DOHH2 (cell line): ENCODE data around the gene TACR2.

Experiments
- H3F3A ChIP-seq: fragments of 200-600 bp; sonication (generic), shearing (Covaris generic); 2 replicates; pipeline ENCODE4 v1.6.0; 2016; ENCODE audit warnings: antibody characterized with exemption, mild to moderate bottlenecking; ENCODE audit not compliant: control insufficient read depth, insufficient read depth
- H3K27ac ChIP-seq: fragments of 200-600 bp; sonication (generic); 2 replicates; pipeline ENCODE4 v1.5.1; 2014; ENCODE audit warnings: low read depth, mild to moderate bottlenecking, low read length, moderate library complexity
- H3K27me3 ChIP-seq: fragments of 200-600 bp; sonication (generic); 2 replicates; pipeline ENCODE4 v1.6.1; 2014; ENCODE audit warnings: mild to moderate bottlenecking, low read length, mixed read lengths; ENCODE audit not compliant: control insufficient read depth
- H3K36me3 ChIP-seq: fragments of 200-600 bp; sonication (generic); 2 replicates; pipeline ENCODE4 v1.6.1; 2014; ENCODE audit warnings: mild to moderate bottlenecking, low read length, moderate library complexity, mixed read lengths; ENCODE audit not compliant: control insufficient read depth
- H3K4me1 ChIP-seq: fragments of 200-600 bp; sonication (generic); 2 replicates; pipeline ENCODE4 v1.6.1; 2014; ENCODE audit warnings: mild to moderate bottlenecking, low read length, mixed read lengths; ENCODE audit not compliant: control insufficient read depth
- H3K4me2 ChIP-seq: fragments of 200-600 bp; sonication (generic); 2 replicates; pipeline ENCODE4 v1.6.0; 2014; ENCODE audit warnings: mild to moderate bottlenecking, low read length, moderate library complexity
- H3K4me3 ChIP-seq: fragments of 200-600 bp; sonication (generic); 2 replicates; pipeline ENCODE4 v1.5.1; 2014; ENCODE audit warnings: mild to moderate bottlenecking, low read length, mixed read lengths
- H3K79me2 ChIP-seq: fragments of 200-600 bp; sonication (generic); 2 replicates; pipeline ENCODE4 v1.6.1; 2014; ENCODE audit warnings: mild to moderate bottlenecking, low read length, mixed read lengths; ENCODE audit not compliant: control insufficient read depth
- H3K9me2 ChIP-seq: fragments of 200-600 bp; sonication (generic); replicated peaks from 2 replicates; pipeline ENCODE4 v1.6.1; 2014; ENCODE audit warnings: mild to moderate bottlenecking, low read length, mixed read lengths; ENCODE audit not compliant: control insufficient read depth
- H3K9me3 ChIP-seq: fragments of 200-600 bp; sonication (generic); 2 replicates; pipeline ENCODE4 v1.6.1; 2014; ENCODE audit warnings: antibody characterized with exemption, low read length, mixed read lengths; ENCODE audit not compliant: control insufficient read depth, insufficient read depth
- H4K20me1 ChIP-seq: fragments of 200-600 bp; sonication (generic); 2 replicates; pipeline ENCODE4 v1.6.0; 2014; ENCODE audit warnings: low read depth, mild to moderate bottlenecking, antibody characterized with exemption, low read length, moderate library complexity; ENCODE audit not compliant: control insufficient read depth, insufficient read depth
- EZH2phosphoT487 ChIP-seq: fragments of 200-600 bp; sonication (generic); IDR thresholded peaks from 2 replicates; pipeline ENCODE4 v1.6.1; 2017; ENCODE audit warnings: borderline replicate concordance, mild to moderate bottlenecking, antibody characterized with exemption, low read length, moderate library complexity, mixed read lengths
- TF ChIP-seq, protein P1 (sequence below): fragments of 200-600 bp; sonication (generic); IDR thresholded peaks from one replicate; pipeline ENCODE4 v1.5.1; 2014; ENCODE audit warnings: antibody characterized with exemption, mild to moderate bottlenecking, low read depth, low read length; ENCODE audit not compliant: poor library complexity, severe bottlenecking

The TACR2 gene

DNA sequence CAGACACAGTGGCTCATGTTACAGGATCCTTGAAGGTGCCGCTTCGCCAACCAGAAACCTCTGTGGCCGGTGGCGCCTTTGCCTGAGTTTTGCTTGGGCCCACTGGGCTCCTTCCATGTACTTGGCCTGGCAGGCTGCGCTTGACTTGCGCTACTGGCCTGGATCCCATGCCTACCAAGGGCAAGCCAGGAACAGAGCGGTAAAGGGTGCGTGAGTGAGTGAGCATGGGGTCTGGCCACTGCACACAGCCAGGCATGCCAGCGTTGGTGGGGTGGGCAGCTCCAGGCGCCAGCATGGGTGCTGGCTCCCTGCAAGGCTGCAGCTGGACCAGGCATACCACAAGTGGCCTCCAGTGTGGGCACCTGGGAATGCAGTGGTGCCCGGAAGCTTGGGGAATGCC, 18.2 kb upstream of the TACR2 start:
- TF ChIP-seq, protein P1, sequence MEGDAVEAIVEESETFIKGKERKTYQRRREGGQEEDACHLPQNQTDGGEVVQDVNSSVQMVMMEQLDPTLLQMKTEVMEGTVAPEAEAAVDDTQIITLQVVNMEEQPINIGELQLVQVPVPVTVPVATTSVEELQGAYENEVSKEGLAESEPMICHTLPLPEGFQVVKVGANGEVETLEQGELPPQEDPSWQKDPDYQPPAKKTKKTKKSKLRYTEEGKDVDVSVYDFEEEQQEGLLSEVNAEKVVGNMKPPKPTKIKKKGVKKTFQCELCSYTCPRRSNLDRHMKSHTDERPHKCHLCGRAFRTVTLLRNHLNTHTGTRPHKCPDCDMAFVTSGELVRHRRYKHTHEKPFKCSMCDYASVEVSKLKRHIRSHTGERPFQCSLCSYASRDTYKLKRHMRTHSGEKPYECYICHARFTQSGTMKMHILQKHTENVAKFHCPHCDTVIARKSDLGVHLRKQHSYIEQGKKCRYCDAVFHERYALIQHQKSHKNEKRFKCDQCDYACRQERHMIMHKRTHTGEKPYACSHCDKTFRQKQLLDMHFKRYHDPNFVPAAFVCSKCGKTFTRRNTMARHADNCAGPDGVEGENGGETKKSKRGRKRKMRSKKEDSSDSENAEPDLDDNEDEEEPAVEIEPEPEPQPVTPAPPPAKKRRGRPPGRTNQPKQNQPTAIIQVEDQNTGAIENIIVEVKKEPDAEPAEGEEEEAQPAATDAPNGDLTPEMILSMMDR: no peak
- no peak for TF ChIP-seq EZH2phosphoT487
- Histone ChIP-seq H3K9me2 (no peaks in the 10 kb centered on the region), H3K36me3 (no peaks in the 10 kb centered on the region), H3K27ac (no peak overlapping the region), H3K4me3 (no peak overlapping the region), H3F3A (no peaks in the 10 kb centered on the region), H3K4me1 (no peaks in the 10 kb centered on the region), H4K20me1 (no peaks in the 10 kb centered on the region), H3K9me3 (no peaks in the 10 kb centered on the region), H3K79me2 (no peaks in the 10 kb centered on the region), H3K4me2 (no peak overlapping the region), H3K27me3 (peaks cover 14% of the 10 kb centered on the region)

DNA sequence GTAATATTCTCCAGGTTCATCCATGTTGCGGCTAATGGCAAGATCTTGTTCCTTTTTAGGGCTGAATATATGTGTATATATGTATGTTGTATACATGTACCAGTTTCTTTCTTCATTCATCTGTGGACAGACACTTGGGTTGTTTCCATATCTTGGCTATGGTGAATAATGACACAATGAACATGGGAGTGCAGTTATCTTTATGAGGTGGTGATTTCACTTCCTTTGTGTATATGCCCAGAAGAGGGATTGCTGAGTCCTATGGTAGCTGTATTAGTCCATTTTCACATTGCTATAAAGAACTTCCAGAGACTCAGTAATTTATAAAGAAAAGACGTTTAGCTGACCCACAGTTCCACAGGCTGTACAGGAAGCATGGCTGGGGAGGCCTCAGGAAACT, 17.5 kb upstream of the TACR2 start:
- Histone ChIP-seq H3K4me1 (no peaks in the 10 kb centered on the region), H3K9me3 (no peaks in the 10 kb centered on the region), H3F3A (no peaks in the 10 kb centered on the region), H4K20me1 (no peaks in the 10 kb centered on the region), H3K27ac (no peak overlapping the region), H3K79me2 (no peaks in the 10 kb centered on the region), H3K27me3 (peaks cover 14% of the 10 kb centered on the region), H3K9me2 (no peaks in the 10 kb centered on the region), H3K36me3 (no peaks in the 10 kb centered on the region), H3K4me3 (no peak overlapping the region), H3K4me2 (no peak overlapping the region)
- TF ChIP-seq, protein P1: no peak
- no peak for TF ChIP-seq EZH2phosphoT487

DNA sequence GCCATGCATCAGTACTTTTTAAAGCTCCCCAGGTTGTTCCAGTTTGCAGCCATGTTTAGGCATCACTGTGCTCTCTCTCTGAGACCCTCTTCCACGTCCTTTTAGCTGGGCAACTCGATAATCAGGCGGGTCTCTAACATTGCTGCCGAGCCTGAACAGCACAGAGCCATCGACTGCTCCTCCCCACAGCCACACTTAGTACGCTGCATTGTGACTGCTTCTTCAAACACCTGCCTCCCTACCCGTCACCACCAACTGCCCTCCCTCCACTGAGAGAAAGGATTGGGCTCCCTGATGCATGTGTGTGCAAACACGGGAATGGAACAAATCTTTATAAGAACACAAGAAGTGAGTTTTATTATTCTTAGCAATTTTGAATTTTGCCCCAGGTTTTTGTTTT, 11.4 kb upstream of the TACR2 start:
- Histone ChIP-seq H3K9me2 (no peaks in the 10 kb centered on the region), H3K36me3 (no peaks in the 10 kb centered on the region), H3K79me2 (no peaks in the 10 kb centered on the region), H3K9me3 (no peaks in the 10 kb centered on the region), H4K20me1 (no peaks in the 10 kb centered on the region), H3K4me3 (no peak overlapping the region), H3K4me1 (peaks cover 15% of the 10 kb centered on the region), H3K27ac (no peak overlapping the region), H3F3A (no peaks in the 10 kb centered on the region), H3K27me3 (peaks cover 4% of the 10 kb centered on the region; the same call in 1 of the 2 replicates), H3K4me2 (no peak overlapping the region)
- TF ChIP-seq, protein P1: no peak
- no peak for TF ChIP-seq EZH2phosphoT487

DNA sequence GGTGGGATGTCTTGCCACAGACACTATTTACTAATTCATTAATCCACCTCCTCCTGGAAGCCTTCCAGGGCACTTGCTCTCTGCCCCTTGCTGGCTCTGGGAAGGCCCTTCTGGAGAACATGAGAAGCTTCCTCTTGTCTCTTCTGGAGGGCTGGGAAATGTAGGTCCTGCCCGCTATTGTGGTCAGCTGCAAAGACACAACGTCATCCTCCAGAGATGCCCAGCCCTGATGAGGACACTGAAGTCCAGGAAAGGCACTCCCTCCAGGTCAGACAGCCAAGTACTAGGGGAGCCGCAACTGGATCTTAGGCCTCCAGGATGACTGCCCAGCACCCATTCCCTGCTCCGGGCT, 9.6 kb upstream of the TACR2 start:
- peaks cover 15% of the 10 kb centered on the region for H3K4me1 ChIP-seq
- no peaks in the 10 kb centered on the region for H3K9me3 ChIP-seq
- no peak overlapping the region for H3K27ac ChIP-seq
- no peak overlapping the region for H3K4me3 ChIP-seq
- H4K20me1 ChIP-seq: no peaks in the 10 kb centered on the region
- no peak overlapping the region for H3K4me2 ChIP-seq
- H3K27me3 ChIP-seq: no peaks in the 10 kb centered on the region
- H3K79me2 ChIP-seq: no peaks in the 10 kb centered on the region
- H3K36me3 ChIP-seq: no peaks in the 10 kb centered on the region
- H3K9me2 ChIP-seq: no peaks in the 10 kb centered on the region
- H3F3A ChIP-seq: no peaks in the 10 kb centered on the region
- TF ChIP-seq EZH2phosphoT487: no peak
- TF ChIP-seq, protein P1: no peak
